ENCODE measurements around the gene TOR4A.

- TF ChIP-seq CTCF (IDR thresholded peaks at IDR 0.05; ENCODE audit: low read depth, low read length) (no peak), POLR2A (IDR thresholded peaks at IDR 0.05; ENCODE audit: extremely low read depth, insufficient read length) (no peak), MYC (IDR thresholded peaks at IDR 0.05; ENCODE audit: low read depth, low read length) (no peak), MAX (IDR thresholded peaks at IDR 0.05; ENCODE audit: low read depth, low read length) (no peak)
These were observed 32.1 kb downstream of the TOR4A start for GRCh38 chr9:137309368-137310188.
